ENCODE results near the gene EMILIN1. TPM values are rescaled to one million over a fixed set of nuclear protein-coding genes. Genes with fewer than 3 reads are reported as not detected.

Gene EMILIN1
- total and polyA plus RNA-seq, 2 donors (not counting 1 experiment from before 2014, with no cell fraction given): 0.24 to 0.52 TPM

GRCh38 chr2:27108221-27108620, 29.8 kb downstream of the EMILIN1 start:
- H3K4me1 Mint-ChIP-seq: no peaks in the 10 kb centered on the region
- no peaks in the 10 kb centered on the region for H3K27me3 ChIP-seq (replicated peaks in 1 of 4; ENCODE audit: control extremely low read depth in 1 of 4, control insufficient read depth in 3 of 4, insufficient read depth in 4 of 4, low read length in 3 of 4)
- WGBS (ENCODE audit: insufficient coverage): no CpG with 5 or more reads among the region's 2 CpGs
- no peaks in the 10 kb centered on the region for H3K9me3 ChIP-seq (ENCODE audit: control extremely low read depth in 1 of 3, control insufficient read depth in 2 of 3, insufficient read depth in 1 of 3, low read length in 2 of 3)
- no peak overlapping the region for H3K27ac ChIP-seq (ENCODE audit: low read length in 2 of 2)
- intact Hi-C loops (cut with micrococcal nuclease): no loop called here
- no peak overlapping the region for H2AFZ ChIP-seq (ENCODE audit: insufficient read depth, low read depth, low read length, poor library complexity, severe bottlenecking)
- no peak for TF ChIP-seq EZH2 (IDR thresholded peaks at IDR 0.05; ENCODE audit: borderline replicate concordance, insufficient read depth, low read depth, low read length, poor library complexity, severe bottlenecking)
- no peak for TF ChIP-seq CTCF (IDR thresholded peaks at IDR 0.05)
- H3K4me3 Mint-ChIP-seq: no peak overlapping the region
- no peaks in the 10 kb centered on the region for H3K9me3 Mint-ChIP-seq (ENCODE audit: insufficient read depth)
- H3K27ac Mint-ChIP-seq: no peak overlapping the region
- H3K4me1 ChIP-seq (ENCODE audit: control insufficient read depth in 2 of 2, insufficient read depth in 2 of 2, low read length in 2 of 2): no peaks in the 10 kb centered on the region
- H3K4me3 ChIP-seq (ENCODE audit: control extremely low read depth in 1 of 5, extremely low read depth in 1 of 5, insufficient read depth in 1 of 5, low read depth in 2 of 5, low read length in 4 of 5): no peak overlapping the region
- no peak for ATAC-seq (ENCODE audit: low read depth)
- no peaks in the 10 kb centered on the region for H3K36me3 ChIP-seq (replicated peaks in 1 of 2; ENCODE audit: control extremely low read depth in 1 of 2, control insufficient read depth in 1 of 2, extremely low read depth in 1 of 2, insufficient read depth in 2 of 2, low read length in 1 of 2)
- no peaks in the 10 kb centered on the region for H4K20me1 ChIP-seq (ENCODE audit: control insufficient read depth, insufficient read depth, low read length, poor library complexity, severe bottlenecking)
- DNase-seq: no peak
- no peak overlapping the region for H3K4me2 ChIP-seq (replicated peaks; ENCODE audit: low read depth, low read length, poor library complexity, severe bottlenecking)
- ChIA-PET CTCF (no interaction called here), POLR2A (no interaction called here)
- no peak overlapping the region for H3K9ac ChIP-seq (ENCODE audit: low read length)
- H3K27me3 Mint-ChIP-seq: peaks cover 11% of the 10 kb centered on the region
- no peaks in the 10 kb centered on the region for H3K79me2 ChIP-seq (ENCODE audit: control insufficient read depth, insufficient read depth, low read length)

- no peak overlapping the region for H3K27ac Mint-ChIP-seq
Measured at GRCh38 chr2:27109083-27109482, 30.7 kb downstream of the EMILIN1 start.

More at GRCh38 chr2:27109083-27109482, 30.7 kb downstream of the EMILIN1 start:
- Histone ChIP-seq H3K9me3 (ENCODE audit: control extremely low read depth in 1 of 3, control insufficient read depth in 2 of 3, insufficient read depth in 1 of 3, low read length in 2 of 3) (no peaks in the 10 kb centered on the region), H4K20me1 (ENCODE audit: control insufficient read depth, insufficient read depth, low read length, poor library complexity, severe bottlenecking) (no peaks in the 10 kb centered on the region), H3K36me3 (replicated peaks in 1 of 2; ENCODE audit: control extremely low read depth in 1 of 2, control insufficient read depth in 1 of 2, extremely low read depth in 1 of 2, insufficient read depth in 2 of 2, low read length in 1 of 2) (no peaks in the 10 kb centered on the region), H3K27ac (ENCODE audit: low read length in 2 of 2) (no peak overlapping the region), H3K27me3 (replicated peaks in 1 of 4; ENCODE audit: control extremely low read depth in 1 of 4, control insufficient read depth in 3 of 4, insufficient read depth in 4 of 4, low read length in 3 of 4) (no peaks in the 10 kb centered on the region), H3K9ac (ENCODE audit: low read length) (no peak overlapping the region), H2AFZ (ENCODE audit: insufficient read depth, low read depth, low read length, poor library complexity, severe bottlenecking) (no peak overlapping the region), H3K4me3 (ENCODE audit: control extremely low read depth in 1 of 5, extremely low read depth in 1 of 5, insufficient read depth in 1 of 5, low read depth in 2 of 5, low read length in 4 of 5) (no peak overlapping the region), H3K4me2 (replicated peaks; ENCODE audit: low read depth, low read length, poor library complexity, severe bottlenecking) (no peak overlapping the region), H3K79me2 (ENCODE audit: control insufficient read depth, insufficient read depth, low read length) (no peaks in the 10 kb centered on the region), H3K4me1 (ENCODE audit: control insufficient read depth in 2 of 2, insufficient read depth in 2 of 2, low read length in 2 of 2) (no peaks in the 10 kb centered on the region)
- Mint-ChIP-seq H3K27me3 (peaks cover 11% of the 10 kb centered on the region), H3K9me3 (ENCODE audit: insufficient read depth) (no peaks in the 10 kb centered on the region), H3K4me1 (no peaks in the 10 kb centered on the region), H3K4me3 (no peak overlapping the region)
- ChIA-PET POLR2A (no interaction called here), CTCF (no interaction called here)
- TF ChIP-seq EZH2 (IDR thresholded peaks at IDR 0.05; ENCODE audit: borderline replicate concordance, insufficient read depth, low read depth, low read length, poor library complexity, severe bottlenecking): no peak
- TF ChIP-seq CTCF (IDR thresholded peaks at IDR 0.05): no peak
- WGBS (ENCODE audit: insufficient coverage): 100% methylated on average over 1 of the region's 3 CpGs
- DNase-seq (no peak), ATAC-seq (ENCODE audit: low read depth) (no peak)
- intact Hi-C loops (cut with micrococcal nuclease): no loop called here
